Stimulated activated CD8-positive, alpha-beta memory T cell treated with anti-CD3 and anti-CD28 coated beads, Interleukin-15, amount 100 ng/mL, for 24 hours (primary cell): ENCODE measurements around the gene MITF.

Source experiments
- DNase-seq: peaks from one replicate; pipeline ENCODE4 v3.0.0-alpha.2; 2020; ENCODE audit warnings: low read depth

MITF gene

GRCh38 chr3:69761896-69762767, 22.9 kb downstream of the MITF start:
- DNase-seq: no peak

DNA sequence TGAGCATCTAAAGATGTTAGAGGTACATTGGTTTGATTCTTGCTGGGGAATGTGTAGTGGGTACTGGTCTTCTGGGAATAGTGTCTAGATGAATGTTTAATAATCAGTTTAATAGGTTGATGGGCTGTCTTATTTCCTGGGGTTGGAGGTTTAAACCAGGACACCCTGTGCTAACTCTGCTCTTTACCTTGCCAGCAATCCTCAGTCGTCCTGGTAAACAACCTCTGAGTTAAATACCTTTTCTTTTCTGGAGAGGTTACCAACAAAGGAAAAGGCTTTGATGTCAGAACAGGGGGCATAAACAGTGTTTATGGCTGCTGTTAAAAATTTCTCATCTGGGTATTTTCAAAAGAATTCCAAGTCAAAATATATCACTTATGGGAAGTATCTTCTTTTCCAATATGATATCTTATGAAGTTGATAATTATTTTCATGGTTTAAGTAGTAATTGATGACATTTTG, 23.5 kb downstream of the MITF start:
- DNase-seq: no peak

- no peak for DNase-seq
Observed at GRCh38 chr3:69763458-69763857, 24.2 kb downstream of the MITF start.

DNA sequence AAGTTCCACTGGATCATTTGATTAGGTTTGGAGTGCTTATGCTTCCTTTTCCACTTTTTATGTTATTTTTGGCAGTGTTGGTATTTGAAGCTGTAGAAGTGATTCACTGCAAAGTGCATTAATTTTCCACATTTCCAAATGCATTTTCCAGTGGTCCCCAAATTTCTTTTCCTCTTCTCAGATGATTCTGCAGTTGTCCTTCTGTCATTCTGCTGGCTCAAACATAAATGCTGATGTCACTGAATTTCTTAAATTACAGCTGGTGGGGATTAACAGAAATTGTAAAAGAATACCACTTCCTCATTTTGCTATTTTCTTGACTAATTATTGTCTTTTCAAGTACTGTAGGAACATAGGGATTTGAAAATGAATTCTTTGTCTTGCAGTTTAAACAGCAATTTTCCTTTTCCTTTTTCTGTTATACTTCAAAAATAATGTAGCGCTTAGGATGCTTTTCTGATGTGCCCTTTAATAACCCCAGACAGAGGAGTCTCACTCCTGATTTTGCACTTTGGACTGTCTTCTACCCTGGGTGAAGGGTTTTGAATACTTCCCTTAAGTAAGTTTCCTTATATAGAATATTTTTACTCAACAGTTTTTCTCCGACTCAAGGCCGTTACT, 25.0 kb downstream of the MITF start:
- no peak for DNase-seq

- no peak for DNase-seq
Observed at GRCh38 chr3:69764861-69765260, 25.6 kb downstream of the MITF start.

DNA sequence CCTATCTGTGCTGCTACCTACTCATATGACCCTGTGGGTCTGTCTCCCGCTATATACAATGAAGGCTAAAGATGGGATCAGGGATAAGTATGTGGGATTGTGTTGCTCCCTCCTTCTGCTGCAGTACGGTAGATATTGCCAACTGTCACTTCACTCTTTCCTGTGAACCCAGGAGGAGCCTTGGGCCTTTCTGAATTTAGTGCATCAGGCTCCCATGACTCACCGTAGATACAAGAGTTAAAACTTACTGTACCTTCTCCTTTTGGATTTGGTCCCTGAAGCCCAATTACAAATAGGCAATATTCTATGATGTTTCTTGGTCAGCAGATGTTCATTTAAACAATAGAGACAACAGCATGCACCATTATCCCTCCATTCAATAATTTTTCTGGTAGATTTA, 27.4 kb downstream of the MITF start:
- DNase-seq: no peak

DNA sequence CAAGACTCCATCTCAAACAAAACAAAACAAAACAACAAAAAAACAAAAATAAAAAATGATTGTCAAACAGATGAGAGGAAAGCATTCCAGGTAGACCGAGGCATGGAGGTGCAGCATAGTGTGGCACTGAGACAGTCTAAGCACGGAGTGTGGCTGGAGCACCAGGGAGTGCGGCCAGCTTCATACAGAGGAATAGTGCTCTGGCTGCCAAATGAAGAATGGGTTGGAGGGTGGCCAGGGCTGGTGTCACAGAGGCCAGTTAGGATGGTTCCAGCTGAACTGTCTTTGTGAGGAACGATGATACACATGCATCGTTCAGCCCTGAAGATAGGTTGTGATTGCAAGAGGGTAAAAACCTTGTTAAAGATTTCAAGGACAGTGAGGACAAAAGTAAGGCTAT, 28.3 kb downstream of the MITF start:
- no peak for DNase-seq

GRCh38 chr3:69768438-69768837, 29.2 kb downstream of the MITF start:
- no peak for DNase-seq

DNA sequence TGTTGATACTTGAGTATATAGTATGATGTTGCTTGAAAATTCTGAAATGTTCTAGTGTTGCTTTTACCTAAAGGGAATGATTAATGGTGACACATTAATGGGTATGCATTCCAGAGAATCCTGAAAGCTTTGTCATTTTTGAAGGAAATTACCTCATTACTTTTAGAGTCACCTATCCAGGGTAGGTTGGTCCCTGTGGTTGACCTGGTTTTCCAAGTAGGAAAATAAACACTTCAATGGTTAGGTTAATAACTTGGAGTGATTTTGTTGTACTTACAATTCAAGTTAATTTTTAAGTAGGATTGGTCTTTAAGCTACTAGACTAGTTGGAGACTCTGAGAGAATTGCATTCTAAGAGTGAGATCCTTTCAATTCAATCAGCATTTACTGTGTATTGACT, 31.0 kb downstream of the MITF start:
- no peak for DNase-seq

DNA sequence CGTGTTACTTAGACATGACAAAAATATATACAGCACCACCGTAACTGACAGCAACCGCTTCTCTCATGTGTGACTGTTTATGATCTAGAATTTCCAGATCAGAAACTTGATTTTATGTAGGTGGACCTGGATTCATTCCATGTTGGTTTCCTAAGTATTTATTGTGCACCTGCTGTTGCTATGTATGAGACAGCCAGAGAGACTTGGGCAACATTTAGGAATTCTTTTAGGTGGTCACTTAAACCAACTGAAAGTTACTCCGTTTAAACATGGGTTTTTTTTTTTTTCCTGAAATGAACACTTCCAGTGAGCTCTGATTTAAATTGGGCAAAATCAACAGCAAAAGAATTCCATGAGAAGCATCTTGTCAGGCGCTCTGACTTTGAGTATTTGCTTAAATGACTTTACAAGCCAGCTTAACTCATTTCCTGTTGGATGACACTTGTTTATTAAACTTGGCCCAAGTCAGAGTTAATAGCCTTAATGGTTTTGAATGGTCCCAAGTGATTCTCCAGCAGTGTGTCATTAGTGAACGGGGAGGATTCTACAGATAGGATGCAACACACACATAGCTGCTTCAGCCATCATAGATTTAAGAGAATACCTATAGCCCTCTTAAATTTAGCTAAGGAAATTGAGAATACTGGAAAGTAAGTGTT, 31.8 kb downstream of the MITF start:
- no peak for DNase-seq

DNA sequence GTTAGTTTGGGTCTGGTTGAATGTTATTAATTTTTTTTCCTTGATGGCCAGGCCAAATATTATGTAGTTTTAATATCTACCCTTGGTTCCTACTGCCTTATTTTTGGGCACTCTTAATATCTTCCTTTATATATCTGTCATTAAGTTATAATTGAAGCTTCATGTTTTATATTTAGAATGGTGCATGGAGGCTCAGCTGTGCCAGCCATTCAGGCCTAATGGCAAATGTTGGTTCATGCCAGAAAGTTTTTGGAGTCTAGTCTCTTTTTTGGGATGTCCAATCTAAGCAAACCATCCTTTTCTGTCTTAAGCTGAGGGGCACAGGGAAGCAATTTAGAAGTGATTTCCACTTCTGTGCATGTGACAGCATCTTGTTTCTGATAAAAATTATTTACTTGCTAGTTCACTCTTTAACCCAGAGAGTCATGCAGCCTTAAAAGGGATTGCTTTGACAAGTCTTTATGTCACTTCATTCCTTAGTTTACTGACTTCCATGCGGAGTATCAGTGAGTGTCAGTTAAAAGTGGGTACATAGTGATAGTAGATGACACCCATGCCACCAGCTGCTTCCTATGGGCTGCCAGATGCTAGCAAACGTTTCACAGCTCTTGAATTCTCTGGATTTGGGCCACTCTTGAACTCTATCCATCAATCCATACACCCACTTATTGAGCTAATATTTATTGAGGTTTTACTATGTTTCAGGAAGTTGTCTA, 33.0 kb downstream of the MITF start:
- no peak for DNase-seq

GRCh38 chr3:69774029-69774428, 34.8 kb downstream of the MITF start:
- DNase-seq: no peak

DNA sequence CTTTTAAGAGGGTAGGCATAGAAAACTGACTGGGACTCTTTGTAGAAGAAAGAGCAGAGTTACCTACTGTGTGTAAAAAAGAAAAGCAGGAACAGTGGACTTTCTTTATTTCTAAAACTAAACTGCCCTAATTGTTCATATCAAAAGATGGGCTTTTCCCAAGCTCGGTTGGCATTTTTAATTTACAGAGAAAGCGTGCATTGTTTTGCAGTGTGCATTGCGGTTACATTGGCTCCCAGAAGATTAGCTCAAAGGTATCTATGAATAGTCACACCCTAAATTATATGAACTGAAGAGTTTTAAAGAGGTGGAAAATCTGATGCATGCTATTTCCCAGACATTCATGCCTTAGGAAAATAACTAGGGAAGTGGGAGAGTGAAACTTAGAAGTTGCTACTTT, 36.5 kb downstream of the MITF start:
- DNase-seq: no peak

DNA sequence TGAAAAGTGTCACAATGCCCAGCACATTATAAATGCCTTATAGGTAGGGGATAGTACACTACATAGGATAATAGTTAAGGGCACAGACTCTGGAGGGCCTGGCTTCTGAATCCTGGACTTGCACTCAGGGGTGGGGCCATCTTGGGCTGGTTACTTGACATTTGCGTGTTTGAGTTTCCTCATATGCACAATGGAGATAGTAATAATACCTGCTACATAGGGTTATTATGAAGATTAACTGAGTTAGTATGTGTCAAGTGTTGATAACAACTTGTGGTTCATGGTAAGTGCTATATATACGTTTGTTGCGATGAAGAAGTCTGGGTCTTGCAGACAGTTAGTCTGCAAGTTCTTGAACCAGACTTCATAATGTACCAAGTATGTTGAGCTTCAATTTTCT, 37.0 kb downstream of the MITF start:
- DNase-seq: no peak

GRCh38 chr3:69776920-69777581, 37.8 kb downstream of the MITF start:
- no peak for DNase-seq

GRCh38 chr3:69777582-69777967, 38.3 kb downstream of the MITF start:
- no peak for DNase-seq

DNA sequence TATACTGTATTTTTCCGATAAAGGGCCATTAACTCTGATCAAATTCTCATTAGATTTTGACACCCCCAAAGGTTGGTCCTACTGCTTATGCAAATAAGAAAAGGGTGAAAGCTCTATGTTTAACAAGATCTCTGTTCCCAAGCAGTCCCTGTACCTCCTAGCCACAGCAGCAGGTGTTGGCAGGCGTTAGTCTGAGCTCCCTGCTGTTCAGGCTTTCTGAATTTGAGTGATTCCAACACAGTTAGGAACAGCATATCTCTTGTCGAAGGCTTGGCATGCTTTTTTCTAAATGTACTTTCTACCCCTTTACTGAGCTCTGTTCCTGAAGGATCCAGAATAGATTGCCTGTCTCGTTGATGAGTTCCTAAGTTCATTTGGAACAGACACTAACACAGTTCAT, 42.3 kb downstream of the MITF start:
- no peak for DNase-seq

DNA sequence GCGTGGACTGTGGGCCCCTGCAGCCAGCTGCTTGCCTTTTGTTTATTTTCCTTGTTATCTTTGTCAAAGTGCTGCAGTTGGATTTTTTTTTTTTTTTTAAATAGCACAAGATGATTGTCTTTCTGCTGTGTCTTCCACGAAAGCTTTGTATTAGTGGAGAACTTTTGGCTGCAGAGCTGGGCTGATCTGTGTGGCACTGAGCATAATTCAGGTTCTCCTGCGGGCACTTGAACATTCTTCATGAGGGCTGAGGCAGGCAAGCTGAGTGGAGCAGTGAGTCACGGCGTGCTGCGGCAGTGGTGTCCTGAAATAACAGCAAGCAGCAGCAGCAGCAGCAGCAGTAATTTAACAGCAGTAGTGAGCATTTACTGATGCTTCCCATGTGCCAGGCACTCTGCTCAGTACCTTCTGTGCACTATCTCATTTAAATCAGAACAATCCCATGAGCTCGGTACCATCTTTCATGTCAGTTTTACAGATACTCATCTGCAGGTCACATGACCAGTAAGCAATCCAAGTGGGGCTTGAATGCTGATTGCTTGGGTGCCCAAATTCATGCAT, 45.8 kb downstream of the MITF start:
- no peak for DNase-seq

GRCh38 chr3:69785769-69786320, 46.6 kb downstream of the MITF start:
- DNase-seq: no peak

DNA sequence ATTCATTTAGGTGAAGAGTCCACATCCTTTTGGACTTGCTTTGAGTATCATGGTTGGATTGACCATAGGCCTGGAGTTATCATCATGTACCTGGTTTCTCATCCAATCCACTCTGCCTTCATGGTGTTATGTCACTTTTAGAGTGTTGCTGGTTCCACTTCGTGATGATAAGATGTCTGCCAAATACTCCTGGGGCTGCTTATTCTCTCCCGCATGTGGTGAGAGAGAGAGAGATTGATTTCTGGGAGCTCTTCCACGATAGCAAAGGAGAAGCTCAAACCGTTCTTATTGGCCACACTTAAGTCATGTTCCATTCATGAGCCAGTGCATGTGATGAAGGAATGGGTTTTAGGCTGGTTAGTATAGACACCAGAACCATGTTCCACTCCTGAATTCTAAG, 47.6 kb downstream of the MITF start:
- no peak for DNase-seq

- no peak for DNase-seq
Observed at GRCh38 chr3:69787436-69788168, 48.3 kb downstream of the MITF start.
